ENCODE measurements around the gene PEX5L.

The PEX5L gene

GRCh38 chr3:179882292-179882691, 154.4 kb downstream of the PEX5L start:
- no peak overlapping the region for H3K4me3 ChIP-seq
- H3K9me3 ChIP-seq (replicated peaks in 1 of 11): no peaks in the 10 kb centered on the region
- H3K9ac ChIP-seq: no peak overlapping the region
- no peak for TF ChIP-seq Cebpa-rat (IDR thresholded peaks at IDR 0.05)
- H4K20me1 ChIP-seq: no peaks in the 10 kb centered on the region
- 0 out of 20 replicates have a peak, but pooled peaks cover 0 to 7% (median 0%) of the 10 kb centered on the region in 10 experiments for H3K4me1 ChIP-seq
- H3K27me3 ChIP-seq: no peaks in the 10 kb centered on the region
- no peaks in the 10 kb centered on the region for H3K36me3 ChIP-seq
- H3K27ac ChIP-seq: no peak overlapping the region
- no peak overlapping the region for H3K4me2 ChIP-seq

GRCh38 chr3:179881791-179882190, 154.9 kb downstream of the PEX5L start:
- no peak overlapping the region for H3K4me3 ChIP-seq
- no peaks in the 10 kb centered on the region for H3K36me3 ChIP-seq
- no peaks in the 10 kb centered on the region for H4K20me1 ChIP-seq
- H3K4me1 ChIP-seq: 0 out of 20 replicates have a peak, but pooled peaks cover 0 to 7% (median 0%) of the 10 kb centered on the region in 10 experiments
- no peaks in the 10 kb centered on the region for H3K9me3 ChIP-seq (replicated peaks in 1 of 11)
- H3K27me3 ChIP-seq: no peaks in the 10 kb centered on the region
- no peak overlapping the region for H3K9ac ChIP-seq
- H3K27ac ChIP-seq: no peak overlapping the region
- H3K4me2 ChIP-seq: no peak overlapping the region
- no peak for TF ChIP-seq Cebpa-rat (IDR thresholded peaks at IDR 0.05)

GRCh38 chr3:179880868-179881267, 155.9 kb downstream of the PEX5L start:
- no peaks in the 10 kb centered on the region for H3K9me3 ChIP-seq (replicated peaks in 1 of 11)
- H3K4me1 ChIP-seq: 0 out of 20 replicates have a peak, but pooled peaks cover 0 to 7% (median 0%) of the 10 kb centered on the region in 10 experiments
- no peaks in the 10 kb centered on the region for H4K20me1 ChIP-seq
- H3K4me2 ChIP-seq: no peak overlapping the region
- H3K9ac ChIP-seq: no peak overlapping the region
- no peak overlapping the region for H3K27ac ChIP-seq
- H3K36me3 ChIP-seq: no peaks in the 10 kb centered on the region
- H3K27me3 ChIP-seq: no peaks in the 10 kb centered on the region
- no peak overlapping the region for H3K4me3 ChIP-seq
- TF ChIP-seq Cebpa-rat (IDR thresholded peaks at IDR 0.05): no peak

- Histone ChIP-seq H3K4me3 (no peak overlapping the region), H4K20me1 (no peaks in the 10 kb centered on the region), H3K4me1 (0 out of 20 replicates have a peak, but pooled peaks cover 0 to 7% (median 0%) of the 10 kb centered on the region in 10 experiments), H3K27ac (no peak overlapping the region), H3K36me3 (no peaks in the 10 kb centered on the region), H3K9ac (no peak overlapping the region), H3K27me3 (no peaks in the 10 kb centered on the region), H3K9me3 (replicated peaks in 1 of 11) (no peaks in the 10 kb centered on the region), H3K4me2 (no peak overlapping the region)
- no peak for TF ChIP-seq Cebpa-rat (IDR thresholded peaks at IDR 0.05)
Observed at GRCh38 chr3:179876440-179876839, 160.3 kb downstream of the PEX5L start.

- Histone ChIP-seq H3K9me3 (replicated peaks in 1 of 11) (no peaks in the 10 kb centered on the region), H3K4me1 (no peaks in the 10 kb centered on the region), H3K27me3 (no peaks in the 10 kb centered on the region), H3K9ac (no peak overlapping the region), H3K27ac (no peak overlapping the region), H3K4me2 (no peak overlapping the region), H3K36me3 (no peaks in the 10 kb centered on the region), H4K20me1 (no peaks in the 10 kb centered on the region), H3K4me3 (no peak overlapping the region)
- TF ChIP-seq Cebpa-rat (IDR thresholded peaks at IDR 0.05): no peak
Observed at GRCh38 chr3:179872842-179873241, 163.9 kb downstream of the PEX5L start.

- Histone ChIP-seq H3K4me3 (no peak overlapping the region), H3K9ac (no peak overlapping the region), H4K20me1 (no peaks in the 10 kb centered on the region), H3K36me3 (no peaks in the 10 kb centered on the region), H3K4me2 (no peak overlapping the region), H3K27me3 (no peaks in the 10 kb centered on the region), H3K27ac (no peak overlapping the region), H3K9me3 (replicated peaks in 1 of 11) (no peaks in the 10 kb centered on the region), H3K4me1 (no peaks in the 10 kb centered on the region)
- TF ChIP-seq Cebpa-rat (IDR thresholded peaks at IDR 0.05): no peak
Observed at GRCh38 chr3:179871782-179872181, 165.0 kb downstream of the PEX5L start.

- Histone ChIP-seq H3K36me3 (no peaks in the 10 kb centered on the region), H3K4me1 (no peaks in the 10 kb centered on the region), H3K27ac (no peak overlapping the region), H3K9me3 (replicated peaks in 1 of 11) (peaks cover 0 to 6% (median 1%) of the 10 kb centered on the region in 11 experiments; a peak in 7 of 22 replicates), H4K20me1 (no peaks in the 10 kb centered on the region), H3K4me3 (no peak overlapping the region), H3K4me2 (no peak overlapping the region), H3K9ac (no peak overlapping the region), H3K27me3 (no peaks in the 10 kb centered on the region)
- TF ChIP-seq Cebpa-rat (IDR thresholded peaks at IDR 0.05): no peak
Observed at GRCh38 chr3:179868715-179869114, 168.0 kb downstream of the PEX5L start.

GRCh38 chr3:179867961-179868360, 168.8 kb downstream of the PEX5L start:
- Histone ChIP-seq H3K27ac (no peak overlapping the region), H3K9me3 (replicated peaks in 1 of 11) (peaks cover 0 to 7% (median 4%) of the 10 kb centered on the region in 11 experiments; a peak in 7 of 22 replicates), H3K27me3 (no peaks in the 10 kb centered on the region), H3K4me3 (no peak overlapping the region), H3K4me2 (no peak overlapping the region), H3K4me1 (no peaks in the 10 kb centered on the region), H4K20me1 (no peaks in the 10 kb centered on the region), H3K36me3 (no peaks in the 10 kb centered on the region), H3K9ac (no peak overlapping the region)
- TF ChIP-seq Cebpa-rat (IDR thresholded peaks at IDR 0.05): no peak

GRCh38 chr3:179865861-179866505, 170.8 kb downstream of the PEX5L start:
- Histone ChIP-seq H4K20me1 (no peaks in the 10 kb centered on the region), H3K27ac (no peak overlapping the region), H3K9me3 (replicated peaks in 1 of 11) (peaks cover 0 to 12% (median 4%) of the 10 kb centered on the region in 11 experiments; a peak in 7 of 22 replicates), H3K4me2 (no peak overlapping the region), H3K4me1 (no peaks in the 10 kb centered on the region), H3K27me3 (no peaks in the 10 kb centered on the region), H3K4me3 (no peak overlapping the region), H3K9ac (no peak overlapping the region), H3K36me3 (no peaks in the 10 kb centered on the region)
- TF ChIP-seq Cebpa-rat (IDR thresholded peaks at IDR 0.05): no peak

GRCh38 chr3:179861953-179862352, 174.8 kb downstream of the PEX5L start:
- H3K4me2 ChIP-seq: no peak overlapping the region
- no peak overlapping the region for H3K4me3 ChIP-seq
- H3K36me3 ChIP-seq: no peaks in the 10 kb centered on the region
- H3K9ac ChIP-seq: no peak overlapping the region
- no peak for TF ChIP-seq Cebpa-rat (IDR thresholded peaks at IDR 0.05)
- H4K20me1 ChIP-seq: no peaks in the 10 kb centered on the region
- peaks cover 0 to 12% (median 4%) of the 10 kb centered on the region in 11 experiments; a peak in 7 of 22 replicates for H3K9me3 ChIP-seq (replicated peaks in 1 of 11)
- no peaks in the 10 kb centered on the region for H3K4me1 ChIP-seq
- H3K27me3 ChIP-seq: no peaks in the 10 kb centered on the region
- no peak overlapping the region for H3K27ac ChIP-seq
